Heart left ventricle (tissue), 16 donors: ENCODE data around the gene CAV1. TPM values are rescaled to one million over a fixed set of nuclear protein-coding genes. Genes with fewer than 3 reads are reported as not detected.

ENCODE experiments used
- ATAC-seq, 4 donors: fragments of 200-7000 bp; cut with Tn5 transposase; one replicate each; pipeline ENCODE4 v1.9.1; 2020 to 2022; ENCODE audit warnings: moderate library complexity in 4 of 4, mild to moderate bottlenecking in 3 of 4, moderate number of reproducible peaks in 1 of 4
- DNase-seq, 5 donors: peaks; one replicate each; pipeline ENCODE4 v3.0.0-alpha.2; 2020
- H3K27ac ChIP-seq, 12 donors: fragments of 200-600 bp; sonication (generic) in 4 of 12; one replicate each; pipeline versions ENCODE4 v1.5.0 to v1.8.0; 2016 to 2022; ENCODE audit warnings: mild to moderate bottlenecking in 2 of 12
- H3K27me3 ChIP-seq, 9 donors: fragments of 200-600 bp; sonication (generic) in 2 of 9; one replicate each; pipeline versions ENCODE4 v1.5.1 to v1.8.0; 2016 to 2022; ENCODE audit warnings: mild to moderate bottlenecking in 3 of 9
- H3K36me3 ChIP-seq, 9 donors: fragments of 200-600 bp; sonication (generic) in 2 of 9; one replicate each; pipeline versions ENCODE4 v1.5.0 to v1.8.0; 2018 to 2022; ENCODE audit warnings: mild to moderate bottlenecking in 2 of 9
- H3K4me1 ChIP-seq, 12 donors: fragments of 200-600 bp; sonication (generic) in 4 of 12; one replicate each; pipeline versions ENCODE4 v1.5.0 to v1.8.0; 2016 to 2022; ENCODE audit warnings: mild to moderate bottlenecking in 3 of 12
- H3K4me3 ChIP-seq, 12 donors: fragments of 200-600 bp; sonication (generic) in 4 of 12; one replicate each; pipeline versions ENCODE4 v1.5.0 to v1.8.0; 2017 to 2022; ENCODE audit warnings: mild to moderate bottlenecking in 9 of 12, moderate library complexity in 4 of 12
- H3K9me3 ChIP-seq, 12 donors: fragments of 200-600 bp; sonication (generic) in 4 of 12; one replicate each; pipeline versions ENCODE4 v1.5.0 to v1.8.0; 2016 to 2022; ENCODE audit warnings: mild to moderate bottlenecking in 1 of 12
- POLR2A ChIP-seq, 2 donors: fragments of 450-650 bp; IDR thresholded peaks; one replicate each; pipeline ENCODE4 v1.6.1; 2017; ENCODE audit warnings: antibody characterized with exemption in 2 of 2, mild to moderate bottlenecking in 2 of 2, moderate library complexity in 2 of 2
- WGBS, 4 donors: extraction: QIAGEN DNeasy Blood & Tissue Kit in 2 of 4; methylation state at CpG; one replicate each; pipeline versions ENCODE4 v1.1.5 to v1.1.7; 2013 to 2018; 5-methylcytosine and 5-hydroxymethylcytosine counted together
- intact Hi-C, 10 donors: fragments of 100-400 bp; cut with DNase I; formaldehyde crosslinking; loops; one replicate each; pipeline versions ENCODE4 v1.11.1 to v1.14.2; 2022
- polyA plus RNA-seq, 2 donors: library from polyadenylated mRNA; stranded (reverse); fragments of 200-250 nt; gene quantifications; one replicate each; pipeline ENCODE4 v1.2.3, GENCODE V29; 2013
- total RNA-seq, 9 donors: library from RNA; depleted of rRNA in 2 of 9; stranded (reverse); fragments of >200 nt in 2 of 9; fragmentation: NEBNext Ultra II Directional in 3 of 9; extraction: Animal tissue kit (Norgen Biotek cat#: 25700) in 3 of 9; gene quantifications; one replicate each; pipeline versions ENCODE4 v1.1.0 to v1.2.4, GENCODE V29; 2016 to 2023
- TF ChIP-seq, protein P1 (sequence below), 12 donors: fragments of 200-600 bp; sonication (generic) in 4 of 12; IDR thresholded peaks; one replicate each; pipeline versions ENCODE4 v1.5.0 to v1.8.0; 2018 to 2022; ENCODE audit warnings: antibody characterized with exemption in 12 of 12, mild to moderate bottlenecking in 5 of 12
- donor health status: ischemic (EF 13 %, LVEDD 7.1; RV severe dilation, severe dysfunction).
- donor health status: healthy with polysubstance abuse.
- donor health status: DM: no; HTN: yes; CAD: no.
- donor health status: DM: no; HTN: no; CAD: no.
- donor health status: ischemic (EF 25% LVEDD 6.9; RV normal size, moderate dysfunction).
- donor health status: ischemic (EF 25% LVEDD 5.7; RV mildly dilated, moderate dysfunction).
- donor health status: healthy.
- donor health status: DM: yes; HTN: yes; CAD: no.
- donor health status: ischemic (EF 35%, LVEDD 5.7; RV mildly dilated, moderate dysfunction).
- donor health status: nonischemic (EF 11% LVEDD 7.7; RV severe dilation, severe dysfunction).
- donor health status: DM: yes; HTN: yes; CAD: no.
- donor health status: PGD.
- donor health status: ischemic (EF 29% LVEDD 5.4; RV normal size, mild dysfunction).
- donor health status: nonischemic (EF 23%, LVEDD 6.1; RV moderate dilation, normal function).

Gene CAV1
- total and polyA plus RNA-seq, 11 donors, result 125 to 408 (median 281) TPM

- H3K36me3 ChIP-seq, result peaks cover 0 to 28% (median 6%) of the 10 kb centered on the region in 9 donors
- no peaks in the 10 kb centered on the region for H3K9me3 ChIP-seq
- intact Hi-C loops, result loop anchor here in 2 of 10 donors (5.0 kb wide), 1 partner anchor 155 kb away; no protein-coding TSS in a partner anchor
- ATAC-seq, result peak; percentile 82 to 91 (median 91)
- DNase-seq, result peak in 4 of 5 donors; percentile 50 to 62 (median 54)
- WGBS, 4 donors, result 8 to 23% (median 14%) methylated on average over 12 of the region's 12 CpGs
- H3K27me3 ChIP-seq, result no peaks in the 10 kb centered on the region
- H3K27ac ChIP-seq, result peak overlapping the region; percentile 70 to 90 (median 84)
- H3K4me1 ChIP-seq, result peaks cover 0 to 59% (median 21%) of the 10 kb centered on the region in 12 donors
- H3K4me3 ChIP-seq, result peak overlapping the region; percentile 6 to 62 (median 47)
- TF ChIP-seq, protein P1, sequence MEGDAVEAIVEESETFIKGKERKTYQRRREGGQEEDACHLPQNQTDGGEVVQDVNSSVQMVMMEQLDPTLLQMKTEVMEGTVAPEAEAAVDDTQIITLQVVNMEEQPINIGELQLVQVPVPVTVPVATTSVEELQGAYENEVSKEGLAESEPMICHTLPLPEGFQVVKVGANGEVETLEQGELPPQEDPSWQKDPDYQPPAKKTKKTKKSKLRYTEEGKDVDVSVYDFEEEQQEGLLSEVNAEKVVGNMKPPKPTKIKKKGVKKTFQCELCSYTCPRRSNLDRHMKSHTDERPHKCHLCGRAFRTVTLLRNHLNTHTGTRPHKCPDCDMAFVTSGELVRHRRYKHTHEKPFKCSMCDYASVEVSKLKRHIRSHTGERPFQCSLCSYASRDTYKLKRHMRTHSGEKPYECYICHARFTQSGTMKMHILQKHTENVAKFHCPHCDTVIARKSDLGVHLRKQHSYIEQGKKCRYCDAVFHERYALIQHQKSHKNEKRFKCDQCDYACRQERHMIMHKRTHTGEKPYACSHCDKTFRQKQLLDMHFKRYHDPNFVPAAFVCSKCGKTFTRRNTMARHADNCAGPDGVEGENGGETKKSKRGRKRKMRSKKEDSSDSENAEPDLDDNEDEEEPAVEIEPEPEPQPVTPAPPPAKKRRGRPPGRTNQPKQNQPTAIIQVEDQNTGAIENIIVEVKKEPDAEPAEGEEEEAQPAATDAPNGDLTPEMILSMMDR (IDR thresholded peaks at IDR 0.05), result no peak
- no peak for TF ChIP-seq POLR2A (IDR thresholded peaks at IDR 0.05)
Observed at GRCh38 chr7:116511552-116512519, 13.0 kb upstream of the CAV1 start.

DNA sequence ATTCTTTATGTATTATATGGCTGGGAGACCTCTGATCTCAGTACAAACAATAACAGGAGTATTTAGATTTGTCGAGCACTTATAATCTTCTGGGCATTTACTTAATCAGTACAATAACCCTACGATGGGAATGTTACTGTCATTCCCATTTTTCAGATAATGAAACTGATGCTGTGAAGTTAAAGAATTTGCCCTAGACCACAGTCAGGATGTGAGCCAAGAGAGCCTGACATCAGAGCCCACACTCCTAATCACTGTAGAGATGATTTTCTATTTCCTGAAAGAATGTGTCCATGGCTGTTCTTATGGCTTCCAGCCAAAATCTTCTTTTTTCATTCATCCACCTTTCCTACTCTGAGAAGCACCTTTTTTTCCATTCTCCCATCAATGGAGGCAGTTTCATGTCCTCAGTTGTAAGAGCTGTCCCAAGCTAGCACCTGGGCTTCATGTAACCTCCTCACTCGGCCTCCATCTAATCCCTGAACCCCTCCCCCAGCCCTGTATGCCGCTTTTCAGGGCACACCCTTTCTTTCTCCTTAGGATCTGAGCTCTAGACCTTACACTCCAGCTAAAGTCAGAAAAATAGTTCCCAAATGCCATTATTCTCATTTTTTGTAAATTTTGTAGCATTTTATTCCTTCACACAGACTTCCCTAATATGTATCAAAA, 12.2 kb upstream of the CAV1 start:
- Histone ChIP-seq H3K4me3 (peak overlapping the region in 11 of 12 donors; percentile 20 to 62 (median 49)), H3K27me3 (no peaks in the 10 kb centered on the region), H3K9me3 (no peaks in the 10 kb centered on the region), H3K27ac (peak overlapping the region; percentile 70 to 90 (median 84)), H3K36me3 (peaks cover 0 to 19% (median 0%) of the 10 kb centered on the region in 9 donors), H3K4me1 (peaks cover 0 to 56% (median 21%) of the 10 kb centered on the region in 12 donors)
- DNase-seq (no peak), ATAC-seq (no peak)
- intact Hi-C loops, result loop anchor here in 2 of 10 donors (5.0 kb wide), 1 partner anchor 155 kb away; no protein-coding TSS in a partner anchor
- 45 to 52% (median 48%) methylated on average over 4 of the region's 4 CpGs for WGBS, 4 donors
- TF ChIP-seq POLR2A (IDR thresholded peaks at IDR 0.05), result no peak

DNA sequence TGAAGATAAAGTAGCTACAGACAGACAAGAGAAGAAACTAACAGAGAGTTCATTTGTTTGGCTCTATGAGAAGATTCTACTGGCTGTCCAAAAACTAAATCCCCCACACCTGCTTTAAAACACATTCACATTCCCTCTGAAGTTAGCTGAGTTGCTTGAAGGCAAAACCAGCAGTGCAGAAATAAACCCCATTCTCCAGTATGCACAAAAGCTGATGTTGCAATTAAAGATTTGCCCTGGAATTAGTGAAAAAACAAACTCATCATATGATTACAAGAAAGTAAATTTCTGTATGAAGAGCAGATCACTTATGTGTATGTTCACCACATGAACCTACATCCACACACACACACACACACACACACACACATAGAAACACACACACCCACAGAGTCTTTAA, 9.3 kb upstream of the CAV1 start:
- intact Hi-C loops, result no loop called here

DNA sequence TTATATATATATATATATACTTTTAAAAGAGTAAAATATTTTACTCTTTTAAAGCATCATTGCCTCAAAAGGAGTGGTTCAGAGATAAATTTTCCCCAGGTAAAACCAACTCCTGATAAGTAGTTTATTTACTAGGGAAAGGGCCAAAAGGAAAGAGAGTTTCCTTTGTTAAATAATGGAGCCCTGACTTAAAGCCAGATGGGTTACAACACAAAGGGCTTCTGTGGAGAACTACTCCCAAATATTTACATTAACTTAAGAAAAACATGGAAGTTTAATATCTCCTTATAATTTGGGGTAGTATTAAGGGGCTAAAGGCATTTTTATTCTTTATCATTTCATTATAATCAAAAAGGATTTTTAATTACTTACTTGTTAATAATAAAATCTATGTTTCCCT, 8.5 kb upstream of the CAV1 start:
- intact Hi-C loops, result no loop called here
- TF ChIP-seq, protein P1 (IDR thresholded peaks at IDR 0.05), result no peak
- no peak for TF ChIP-seq POLR2A (IDR thresholded peaks at IDR 0.05)
- Histone ChIP-seq H3K4me1 (peaks cover 0 to 19% (median 7%) of the 10 kb centered on the region in 12 donors), H3K9me3 (no peaks in the 10 kb centered on the region), H3K4me3 (no peak overlapping the region), H3K27me3 (no peaks in the 10 kb centered on the region), H3K27ac (no peak overlapping the region), H3K36me3 (no peaks in the 10 kb centered on the region)
- ATAC-seq, result no peak
- DNase-seq, result no peak

More for the DNA sequence above, 9.3 kb upstream of the CAV1 start:
- Histone ChIP-seq H3K27me3 (no peaks in the 10 kb centered on the region), H3K9me3 (no peaks in the 10 kb centered on the region), H3K36me3 (no peaks in the 10 kb centered on the region), H3K27ac (no peak overlapping the region), H3K4me3 (no peak overlapping the region), H3K4me1 (peaks cover 0 to 26% (median 13%) of the 10 kb centered on the region in 12 donors)
- ATAC-seq (no peak), DNase-seq (no peak)
- TF ChIP-seq, protein P1 (IDR thresholded peaks at IDR 0.05), result no peak
